Left renal cortex interstitium (tissue), 4 donors: ENCODE measurements around the gene OR2T11. TPM values are rescaled to one million over a fixed set of nuclear protein-coding genes. Genes with fewer than 3 reads are reported as not detected.
"Not testable (repeated sequence)": the region's sequence is repeated elsewhere in the genome, so short reads cannot be mapped to it uniquely, and the experiment has no call there.

Experiments used
- DNase-seq, 4 donors: peaks; one replicate each; pipeline ENCODE4 v3.0.0-alpha.2; 2013; ENCODE audit warnings: low read depth in 4 of 4, low spot score in 2 of 4, missing footprints in 1 of 4
- polyA plus RNA-seq, 4 donors: library from polyadenylated mRNA; unstranded; fragments of 120-200 nt; gene quantifications; one replicate each; pipeline ENCODE4 v1.2.1, GENCODE V29; 2013; ENCODE audit not compliant: insufficient read length in 4 of 4

Gene OR2T11, protein sequence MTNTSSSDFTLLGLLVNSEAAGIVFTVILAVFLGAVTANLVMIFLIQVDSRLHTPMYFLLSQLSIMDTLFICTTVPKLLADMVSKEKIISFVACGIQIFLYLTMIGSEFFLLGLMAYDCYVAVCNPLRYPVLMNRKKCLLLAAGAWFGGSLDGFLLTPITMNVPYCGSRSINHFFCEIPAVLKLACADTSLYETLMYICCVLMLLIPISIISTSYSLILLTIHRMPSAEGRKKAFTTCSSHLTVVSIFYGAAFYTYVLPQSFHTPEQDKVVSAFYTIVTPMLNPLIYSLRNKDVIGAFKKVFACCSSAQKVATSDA
- polyA plus RNA-seq: under 1 TPM in 1 of 4 donors, not detected in 3; 0.03 TPM

DNA sequence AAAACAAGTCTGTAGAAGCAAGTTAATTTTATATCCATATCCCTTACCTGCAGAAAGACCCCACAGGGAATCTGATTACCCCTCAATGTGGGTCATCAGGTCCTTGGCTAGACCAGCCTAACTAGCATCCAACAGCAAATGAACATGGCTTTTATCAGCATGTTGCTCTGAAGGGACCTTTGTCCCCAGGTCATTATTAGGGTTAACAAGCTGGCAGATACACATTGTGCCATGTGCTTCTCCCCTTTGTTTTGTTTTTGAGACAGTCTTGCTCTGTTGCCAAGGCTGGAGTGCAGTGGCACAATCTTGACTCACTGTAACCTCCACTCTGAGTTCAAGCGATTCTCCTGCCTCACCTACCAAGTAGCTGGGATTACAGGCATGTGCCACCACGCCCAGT, at the start of gene OR2T11:
OR2T11 (minus strand) TSS at position 101 of the 400 bp plus-strand sequence. CDS start 7,963 bp downstream, outside the sequence.
- not testable (repeated sequence) for DNase-seq

DNA sequence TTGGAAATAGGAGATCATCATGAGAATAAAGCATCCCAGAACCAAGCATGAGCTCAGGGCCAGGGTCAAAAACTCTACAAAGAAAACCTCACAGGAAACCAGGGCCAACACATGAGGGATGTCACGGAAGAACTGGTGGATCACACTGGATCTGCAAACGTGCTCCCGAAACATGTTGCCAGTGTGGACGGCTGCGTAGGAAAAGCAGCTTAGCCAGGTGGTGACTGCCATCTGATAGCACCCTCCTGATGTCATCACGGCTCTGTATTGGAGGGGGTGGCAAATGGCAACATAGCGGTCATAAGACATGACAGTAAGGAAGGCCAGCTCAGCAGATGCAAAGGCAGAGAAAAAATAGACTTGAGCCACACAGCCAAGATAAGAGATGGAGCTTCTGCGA, 46.8 kb upstream of the OR2T11 start:
- no peak for DNase-seq

DNA sequence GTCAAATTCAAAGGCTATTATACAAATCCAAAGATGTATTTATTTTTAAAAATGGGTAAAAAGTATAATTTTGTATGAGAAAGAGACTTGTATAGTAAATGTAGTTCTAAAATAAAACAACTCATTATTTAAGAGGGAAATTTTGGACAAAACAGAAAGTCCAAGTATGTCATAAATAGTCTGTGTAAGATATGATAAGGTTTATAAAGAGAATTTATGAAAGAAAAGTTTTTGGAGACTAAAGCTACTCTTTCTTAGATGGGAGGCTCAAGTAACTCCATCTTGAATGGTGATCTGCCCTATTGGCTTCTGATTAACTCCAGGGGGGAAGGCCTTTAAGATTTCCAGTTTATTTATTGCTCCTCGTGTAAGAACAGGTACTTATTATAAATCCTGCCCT, 35.1 kb upstream of the OR2T11 start:
- DNase-seq: no peak

DNA sequence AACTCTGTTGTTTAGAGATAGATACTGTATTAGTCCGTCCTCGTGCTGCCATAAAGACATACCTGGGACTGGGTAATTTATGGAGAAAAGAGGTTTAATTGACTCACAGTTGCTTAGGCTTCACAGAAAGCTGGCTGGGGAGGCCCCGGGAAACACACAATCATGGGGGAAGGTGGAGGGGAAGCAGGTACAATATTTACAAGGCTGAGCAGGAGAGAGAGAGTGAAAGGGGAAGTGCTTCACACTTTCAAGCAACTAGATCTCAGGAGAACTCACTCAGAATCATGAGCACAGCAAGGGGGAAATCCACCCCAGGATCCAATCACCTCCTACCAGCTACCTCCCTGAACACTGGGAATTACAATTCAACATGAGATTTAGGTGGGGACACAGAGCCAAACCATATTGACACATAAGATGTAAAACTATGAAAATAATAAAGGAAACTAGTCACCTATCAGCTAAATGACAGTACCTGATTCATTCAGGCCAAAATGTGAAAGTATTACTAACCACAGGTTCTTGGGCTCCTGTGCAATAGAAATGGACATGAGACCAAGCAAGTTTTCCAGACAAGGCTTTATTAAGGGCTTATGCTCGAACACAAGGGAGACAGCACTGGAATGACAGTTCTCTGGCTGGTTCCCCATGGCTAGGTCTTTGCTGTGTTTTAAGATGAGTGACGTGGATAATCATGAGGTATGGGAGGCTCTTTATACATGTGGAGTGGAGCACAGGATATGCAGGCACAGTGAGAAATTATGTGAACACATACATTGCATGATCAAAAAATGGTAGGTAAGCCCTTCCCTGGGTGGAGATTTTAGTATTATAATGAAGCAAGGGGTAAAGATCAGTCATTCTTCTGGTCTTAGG, 28.8 kb upstream of the OR2T11 start:
- not testable (repeated sequence) for DNase-seq

DNA sequence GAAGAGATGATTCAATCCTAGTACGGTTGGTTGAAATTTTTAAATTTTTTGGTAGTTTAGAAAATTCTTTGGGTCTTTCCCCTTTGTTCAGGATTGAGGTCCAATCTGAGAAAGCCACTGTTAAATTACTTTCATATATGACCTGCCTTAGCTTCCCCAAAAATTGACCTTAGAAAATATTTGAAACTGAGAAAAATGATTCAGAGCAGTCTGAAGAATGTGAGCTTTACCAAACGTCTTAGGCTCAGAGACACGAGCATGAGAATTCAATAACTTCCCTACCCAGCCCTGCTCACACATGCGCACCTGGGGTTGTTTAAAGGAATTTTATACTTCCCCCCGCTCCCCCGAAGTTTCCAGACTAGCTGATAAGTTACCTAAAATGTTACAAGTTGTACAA, 21.9 kb upstream of the OR2T11 start:
- DNase-seq: not testable (repeated sequence)

DNA sequence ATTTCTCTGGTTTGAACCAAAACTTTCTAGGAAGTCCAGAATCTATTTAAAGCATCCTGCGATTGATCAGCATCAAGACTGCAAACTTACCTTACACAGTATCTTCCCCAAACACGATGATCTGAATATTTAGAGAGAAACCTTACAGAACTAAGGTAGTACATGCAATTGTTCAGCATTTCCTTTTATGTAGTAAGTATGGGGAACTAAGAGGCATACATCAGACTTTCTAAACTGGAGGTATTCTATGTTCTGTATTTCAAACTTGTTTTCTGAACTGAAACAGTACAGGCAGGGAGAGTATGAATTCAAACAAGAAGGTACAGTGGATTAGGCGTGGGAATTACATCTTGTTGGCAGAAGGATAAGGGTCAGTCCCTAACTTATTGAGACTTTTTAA, 20.5 kb upstream of the OR2T11 start, which contains the start of gene OR2T27:
OR2T27 (minus strand) TSS at position 175 of the 400 bp plus-strand sequence. CDS start 4,644 bp downstream, outside the sequence.
- DNase-seq: not testable (repeated sequence)

DNA sequence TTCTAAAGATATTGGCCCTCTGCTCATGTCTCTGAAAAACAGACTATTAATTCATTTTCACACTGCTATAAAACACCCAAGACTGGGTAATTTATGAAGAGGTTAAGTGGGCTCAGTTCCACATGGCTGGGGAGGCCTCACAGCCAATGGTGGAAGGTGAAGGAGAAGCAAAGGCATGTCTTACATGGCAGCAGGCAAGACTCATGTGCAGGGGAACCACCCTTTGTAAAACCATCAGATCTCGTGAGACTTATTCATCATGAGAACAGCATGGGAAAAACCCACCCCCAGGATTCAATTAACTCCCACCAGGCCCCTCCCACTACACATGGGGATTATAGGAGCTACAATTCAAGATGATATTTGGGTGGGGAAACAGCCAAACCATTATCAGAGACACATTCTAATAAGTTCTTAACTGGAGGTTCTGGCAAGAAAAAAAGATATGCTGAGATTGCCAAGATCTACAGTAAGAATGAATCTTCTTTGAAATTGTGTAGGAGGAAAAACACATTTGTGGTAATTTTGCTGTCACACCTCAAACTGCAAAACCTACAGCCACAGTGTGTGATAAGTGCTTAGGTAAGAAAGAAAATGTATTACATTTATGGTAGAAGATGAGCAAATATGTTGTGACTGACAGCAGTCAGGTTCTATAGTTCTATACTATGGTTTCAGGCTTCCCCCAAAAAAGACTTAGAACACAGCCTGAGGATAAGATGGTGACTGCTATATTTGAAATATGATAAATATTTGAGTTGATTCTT, 14.1 kb upstream of the OR2T11 start:
- not testable (repeated sequence) for DNase-seq

DNA sequence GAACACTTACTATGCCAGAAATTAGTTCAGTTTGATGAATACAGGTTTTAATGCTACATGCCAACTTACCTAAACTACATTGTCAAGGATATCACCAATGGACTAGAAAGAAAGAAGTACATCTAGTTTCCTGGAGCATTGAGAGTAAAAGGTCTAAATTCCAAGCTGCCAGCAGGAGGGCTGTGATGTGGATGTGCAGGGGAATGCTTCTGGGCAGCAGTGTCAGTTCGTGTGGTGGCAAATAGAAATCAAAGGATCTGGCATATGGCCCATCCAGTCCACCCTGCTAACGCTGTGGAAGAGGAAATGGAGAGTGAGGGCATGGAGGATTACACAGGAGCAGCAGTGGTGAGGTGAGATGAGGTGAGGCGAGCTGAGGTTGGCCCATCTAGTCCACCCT, 10.3 kb upstream of the OR2T11 start, which contains the start of gene OR2T35:
OR2T35 (minus strand) TSS at position 101 of the 400 bp plus-strand sequence. CDS start 6,020 bp downstream, outside the sequence.
- not testable (repeated sequence) for DNase-seq

DNA sequence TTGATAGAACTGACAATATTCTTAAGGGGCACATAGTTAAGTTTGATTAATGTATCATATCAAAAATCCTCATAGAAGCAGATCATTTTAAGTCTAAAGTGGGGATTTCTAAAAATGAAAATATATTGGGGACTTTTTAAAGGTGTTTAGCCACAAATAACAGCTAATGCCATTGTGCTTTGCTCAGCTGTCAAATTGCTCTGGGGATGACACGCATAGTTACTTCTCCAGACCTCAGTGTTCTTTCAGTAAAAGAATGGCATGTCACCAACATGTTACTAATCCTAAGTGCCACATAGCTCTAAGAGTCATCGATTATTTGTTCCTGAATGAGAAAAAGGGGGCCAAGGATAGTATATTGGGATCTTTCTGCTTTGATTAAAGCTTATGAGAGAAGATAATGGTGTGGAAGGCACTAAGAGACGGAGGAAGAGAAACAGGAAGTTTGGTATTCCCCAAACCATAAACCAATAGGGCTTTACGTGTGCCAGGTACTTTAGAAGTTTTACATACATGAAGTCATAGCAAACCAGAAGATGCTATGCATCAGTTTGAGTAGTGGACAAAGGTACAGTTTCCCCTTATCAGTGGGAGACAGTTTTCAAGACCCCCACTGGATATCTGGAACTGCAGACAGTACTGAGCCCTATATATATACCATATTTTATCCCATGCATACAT, 8.2 kb upstream of the OR2T11 start:
- not testable (repeated sequence) for DNase-seq

DNA sequence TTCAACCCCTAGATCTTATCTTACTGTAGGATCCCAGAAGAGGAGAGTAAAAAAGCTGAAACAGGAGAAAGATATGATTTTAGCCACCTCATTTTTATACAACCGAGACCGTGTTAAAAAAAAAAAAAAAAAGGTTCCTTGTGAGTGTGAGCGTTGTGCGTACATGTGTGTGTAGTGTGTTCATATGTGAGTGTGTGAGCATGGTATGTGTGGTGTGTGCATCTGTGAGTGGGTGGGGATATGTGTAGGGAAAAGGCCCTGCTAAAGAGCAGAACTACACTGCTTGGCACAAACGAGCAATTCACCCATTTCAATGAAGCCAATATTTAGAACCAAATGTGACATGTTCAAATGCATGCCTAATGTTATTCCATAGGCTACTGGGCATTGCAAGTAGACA, 6.7 kb upstream of the OR2T11 start:
- not testable (repeated sequence) for DNase-seq

DNA sequence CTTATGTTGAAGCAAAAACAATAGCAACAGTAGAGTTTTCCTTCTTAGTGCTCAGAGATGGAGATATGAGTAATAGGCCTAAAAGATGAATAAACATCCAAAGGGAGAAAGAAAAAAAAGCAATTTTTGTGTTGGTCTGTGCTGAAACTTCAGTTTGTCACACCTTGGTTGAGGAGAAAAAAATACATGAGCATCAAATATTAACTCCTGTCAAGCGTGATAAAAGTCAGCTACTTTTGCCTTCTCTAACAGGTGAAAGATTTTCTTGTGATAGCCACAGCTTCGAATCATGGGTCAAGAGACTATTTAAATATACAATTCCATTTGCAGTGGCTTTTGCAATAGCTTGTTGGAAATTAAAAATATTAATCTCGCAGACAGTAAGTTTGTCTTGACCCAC, 6.0 kb upstream of the OR2T11 start:
- DNase-seq: not testable (repeated sequence)

DNA sequence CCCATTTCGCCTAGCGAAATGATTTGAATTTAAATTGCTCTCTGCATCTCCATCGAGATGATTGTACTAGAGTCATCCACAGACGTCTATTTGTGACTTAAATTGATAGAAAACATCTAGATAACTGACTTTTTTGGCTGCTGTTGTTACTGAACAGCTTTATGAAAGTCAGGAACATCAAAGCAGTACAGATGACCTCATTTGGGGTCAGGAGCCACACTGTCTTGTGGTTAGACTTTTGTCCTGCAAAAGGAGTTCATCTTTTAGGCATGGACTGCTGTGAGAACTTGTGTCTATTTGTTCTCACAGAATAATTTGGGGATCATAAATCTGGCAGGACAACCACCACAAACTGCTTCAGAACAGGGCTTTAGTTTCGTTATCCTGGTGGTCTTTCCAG, 4.8 kb upstream of the OR2T11 start:
- not testable (repeated sequence) for DNase-seq

DNA sequence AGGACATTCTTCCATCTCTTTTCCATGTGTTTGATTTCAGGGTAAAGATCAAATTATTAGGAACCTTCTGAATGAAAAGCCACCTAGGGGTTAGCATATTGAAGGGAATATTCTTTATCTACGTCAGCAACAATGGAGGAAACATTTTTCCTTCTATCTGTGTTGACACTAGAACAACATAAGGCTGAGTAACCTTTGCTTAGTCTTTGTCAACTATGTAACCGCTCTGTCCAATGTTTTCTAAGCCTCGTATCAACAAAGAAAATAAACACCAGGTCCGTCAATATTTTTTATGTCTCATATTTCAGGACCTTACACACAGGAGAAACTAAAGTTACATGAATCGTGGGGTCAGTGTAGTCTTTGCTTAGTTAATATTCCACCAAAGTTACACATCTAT, 1.7 kb upstream of the OR2T11 start:
- not testable (repeated sequence) for DNase-seq

DNA sequence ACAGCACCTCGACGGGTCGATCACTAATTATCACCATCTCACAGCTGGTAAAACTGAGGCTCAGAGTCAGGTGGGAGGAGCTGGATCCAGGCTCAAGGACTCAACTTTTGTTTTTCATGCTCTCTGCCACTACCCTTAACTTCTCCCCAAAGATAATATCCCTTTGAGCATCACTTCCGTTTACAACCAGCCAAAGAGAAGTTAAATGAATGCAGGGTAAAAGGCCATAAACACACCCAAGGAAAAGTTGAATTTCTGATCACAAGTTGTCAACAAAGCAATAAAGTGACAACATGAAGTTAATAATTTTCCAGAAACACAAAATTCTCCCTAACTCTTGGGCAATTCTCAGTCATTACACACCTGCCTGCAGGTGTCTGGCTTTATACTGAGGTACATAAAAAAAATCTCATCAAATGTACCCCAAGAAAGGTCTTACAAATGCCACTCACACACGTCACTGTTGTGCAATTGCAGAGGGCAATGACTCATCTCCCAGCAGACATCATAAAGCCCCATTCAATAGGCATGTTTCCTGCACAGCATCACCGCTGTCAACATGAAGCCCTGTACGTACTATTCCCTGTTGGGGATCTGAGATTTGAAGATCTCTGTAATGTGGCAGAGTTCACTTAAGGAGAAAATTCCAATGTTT, 3.4 kb downstream of the OR2T11 start:
- no peak for DNase-seq

DNA sequence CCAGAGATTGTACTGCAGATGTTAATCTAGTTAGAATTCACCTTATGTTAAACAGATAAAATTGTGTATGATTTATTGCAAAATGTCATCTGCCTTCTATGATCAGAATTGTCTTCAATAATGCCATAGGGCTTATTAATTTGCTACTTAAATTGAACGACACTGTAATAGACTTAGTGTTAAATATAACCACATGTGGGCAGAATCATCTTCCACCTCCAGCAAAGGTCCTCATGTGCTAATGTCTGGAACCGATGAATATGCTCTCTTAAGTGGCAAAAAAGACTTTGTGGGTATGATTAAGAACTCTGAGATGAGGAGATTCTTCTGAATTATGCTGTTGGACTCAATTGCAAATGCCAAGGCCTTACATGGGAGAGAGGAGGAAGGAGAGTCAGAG, 4.3 kb downstream of the OR2T11 start:
- DNase-seq: no peak

DNA sequence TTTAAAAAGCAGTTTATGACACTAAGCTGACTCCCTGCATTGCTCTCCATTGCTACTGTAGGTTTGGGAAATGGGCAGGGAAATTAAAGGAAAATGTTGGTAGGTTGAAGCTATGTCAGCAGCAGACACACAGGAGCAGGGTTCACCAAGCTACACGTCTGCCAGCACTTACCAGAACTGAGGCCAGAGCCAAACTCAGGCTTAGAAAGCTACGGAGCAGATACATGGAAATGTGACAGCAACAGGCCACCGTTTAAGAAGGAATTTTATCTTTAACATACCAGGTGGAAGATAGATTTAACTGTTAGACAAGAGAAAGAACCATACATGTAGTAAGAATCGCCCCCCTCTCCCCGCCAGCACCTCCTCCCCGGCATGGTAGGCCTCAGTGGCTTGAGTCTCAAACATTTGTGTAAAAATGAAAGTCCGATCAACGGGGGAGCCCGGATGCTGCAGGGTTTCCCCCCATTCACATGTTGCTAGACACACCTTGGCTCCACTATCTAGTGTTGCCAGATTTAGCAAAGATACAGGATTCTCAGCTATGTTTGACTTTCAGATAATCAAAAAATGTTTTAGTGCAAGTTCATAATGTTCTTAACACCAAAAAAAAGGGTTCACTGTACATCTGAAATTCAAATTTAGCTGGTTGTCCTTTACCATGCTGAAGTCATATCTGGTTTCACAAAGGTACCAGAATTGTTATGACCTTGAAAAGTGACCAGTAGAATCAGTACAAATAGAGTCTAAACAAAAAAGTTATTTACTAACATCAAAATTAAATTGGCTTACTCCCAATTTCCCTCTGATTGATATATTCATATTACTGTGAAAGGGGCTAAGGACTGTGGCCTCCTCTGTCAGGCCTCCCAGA, 6.7 kb downstream of the OR2T11 start:
- no peak for DNase-seq

DNA sequence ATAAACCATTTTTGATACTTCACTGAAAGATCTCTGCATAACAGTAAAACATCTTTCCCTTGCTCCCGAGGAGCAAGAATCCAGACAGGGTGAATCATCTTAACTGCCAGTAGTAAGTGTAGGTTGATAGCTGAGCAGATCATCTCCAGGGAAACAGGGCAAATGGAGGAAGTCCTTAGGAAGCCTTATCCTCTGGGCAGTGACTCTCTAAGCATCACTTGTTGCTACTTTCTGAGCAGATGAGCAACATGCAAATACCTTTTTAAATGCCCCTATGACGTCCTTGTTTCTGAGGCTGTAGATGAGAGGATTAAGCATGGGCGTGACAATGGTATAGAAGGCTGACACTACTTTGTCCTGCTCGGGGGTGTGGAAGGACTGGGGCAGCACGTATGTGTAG, 8.9 kb downstream of the OR2T11 start:
- DNase-seq: no peak

DNA sequence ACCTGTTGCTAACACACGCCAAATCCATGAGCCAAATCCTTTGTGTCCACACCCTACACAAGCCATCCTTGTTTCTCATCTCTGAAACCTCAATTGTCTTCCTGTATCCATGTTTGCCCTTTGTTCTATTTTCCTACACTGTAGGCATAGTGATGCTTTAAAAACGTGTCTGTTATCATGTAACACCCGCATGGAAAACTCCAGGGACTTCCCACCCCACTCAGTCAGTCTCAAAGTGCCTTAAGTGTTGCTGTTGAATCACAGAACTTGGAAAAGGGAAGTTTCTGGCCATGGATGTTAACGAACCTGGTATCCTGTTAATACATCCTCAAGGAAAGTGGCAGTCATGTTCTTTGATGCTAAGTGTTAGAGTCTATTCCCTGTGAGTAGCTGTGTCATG, 9.7 kb downstream of the OR2T11 start:
- DNase-seq: no peak
